Measurements from ENCODE around the gene TASP1.

Gene TASP1

DNA sequence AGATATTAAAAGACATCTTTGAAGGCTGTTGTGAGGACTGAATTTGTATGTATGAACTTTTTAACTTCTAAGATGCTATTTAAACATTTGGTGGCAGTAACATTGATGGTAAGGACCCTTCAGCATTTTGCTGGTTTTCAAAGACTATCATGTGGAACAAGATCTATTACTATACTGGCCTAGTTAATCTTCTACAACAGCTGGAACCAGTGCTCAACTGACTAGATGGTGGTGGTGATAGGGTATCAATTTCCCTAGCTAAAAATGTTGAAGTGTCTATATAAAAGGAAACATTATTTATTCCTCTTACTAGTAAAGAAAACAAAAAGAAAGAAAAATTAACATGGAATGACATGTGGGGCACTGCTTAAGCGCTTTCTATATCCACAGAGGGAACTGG lies 195.7 kb downstream of the TASP1 start:
- DNase-seq (ENCODE audit: low read depth in 2 of 2) = no peak

DNA sequence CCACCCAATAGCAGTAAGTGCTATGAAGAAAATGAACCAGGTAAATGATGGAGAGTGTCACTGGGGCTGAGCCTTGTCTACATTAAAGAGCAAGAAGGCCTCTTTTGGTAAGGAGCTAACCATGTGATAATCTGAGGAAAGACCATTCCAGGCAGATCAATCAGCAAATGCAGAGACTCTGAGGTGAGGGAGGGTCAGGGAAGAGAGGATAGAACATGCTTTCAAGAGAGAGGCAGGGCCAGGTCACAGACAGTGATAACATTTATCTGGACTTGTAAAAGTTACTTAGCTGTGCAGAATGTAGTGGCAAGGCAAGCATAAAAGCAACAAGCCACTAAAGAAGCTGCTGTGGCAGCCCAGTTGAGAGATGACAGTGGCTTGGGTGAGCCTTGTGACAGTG lies 197.3 kb downstream of the TASP1 start:
- no peak for DNase-seq (ENCODE audit: low read depth in 2 of 2)

DNA sequence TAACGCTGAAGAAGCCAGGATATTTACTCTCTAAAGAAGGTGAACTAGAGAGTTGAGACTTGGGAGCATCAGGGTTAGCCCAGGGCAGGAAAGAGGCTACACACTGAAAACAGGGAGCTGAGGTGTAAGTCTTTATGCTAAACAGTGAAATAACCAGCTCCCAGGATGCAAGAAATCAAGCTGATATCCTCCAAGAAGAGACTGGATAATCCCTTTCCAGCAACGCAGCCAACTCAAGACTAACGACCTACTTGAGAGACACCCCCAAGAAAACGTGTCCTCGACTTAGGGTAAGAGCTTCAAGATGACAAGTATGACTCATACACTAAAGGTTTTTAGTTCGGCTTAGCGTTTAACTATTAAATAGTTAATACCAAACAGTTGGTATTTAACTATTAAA lies 202.2 kb downstream of the TASP1 start:
- DNase-seq (ENCODE audit: low read depth in 2 of 2) = no peak

DNA sequence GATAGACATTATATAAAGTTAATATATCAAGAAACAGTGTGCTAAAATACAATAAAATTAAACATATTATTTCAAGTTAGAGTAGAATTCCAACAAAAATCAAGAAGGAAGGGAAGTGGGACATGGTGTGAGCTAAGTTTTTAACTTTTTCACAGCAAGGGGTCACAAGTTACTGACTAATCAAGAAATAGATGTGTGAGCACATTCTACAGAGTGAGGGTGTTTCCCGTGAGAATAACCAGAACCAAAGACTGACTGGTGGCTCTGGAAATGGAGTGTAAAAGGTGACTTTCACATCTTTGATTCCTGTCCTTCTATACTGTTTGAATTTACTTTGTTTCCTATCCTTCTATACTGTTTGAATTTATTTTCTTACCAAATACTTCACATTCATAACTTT lies 206.6 kb downstream of the TASP1 start:
- no peak for DNase-seq (ENCODE audit: low read depth in 2 of 2)

DNA sequence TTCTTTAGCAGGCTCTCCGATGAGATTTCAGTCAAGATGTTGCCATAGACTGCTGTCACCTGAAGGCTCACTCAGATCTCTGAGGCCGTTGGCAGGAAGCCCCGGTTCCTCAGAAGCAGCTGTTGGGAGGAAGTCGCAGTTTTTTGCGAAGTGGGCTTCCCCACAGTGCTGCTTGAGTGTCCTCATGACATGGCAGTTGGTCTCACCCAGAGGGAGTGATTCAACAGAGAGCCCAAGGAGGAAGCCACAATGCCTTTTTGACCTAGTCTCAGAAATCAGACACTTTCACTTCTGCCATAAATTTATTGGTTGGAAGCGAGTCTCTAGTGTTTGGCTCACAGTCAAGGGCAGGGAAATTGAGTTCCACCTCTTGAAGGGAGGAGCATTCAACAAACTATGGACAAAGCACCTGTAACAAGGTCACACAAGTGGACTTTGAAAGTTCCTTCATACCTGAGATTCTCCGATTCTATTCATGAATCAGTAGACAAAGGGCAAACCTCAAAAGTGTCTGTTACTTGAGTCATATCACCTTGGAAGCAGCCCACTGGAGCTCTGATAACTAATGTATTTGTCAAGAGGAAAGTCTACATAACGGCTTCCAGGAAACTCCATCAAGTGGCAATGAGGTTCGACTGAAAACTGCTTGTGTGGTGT lies 208.3 kb downstream of the TASP1 start:
- no peak for DNase-seq (ENCODE audit: low read depth in 2 of 2)

DNA sequence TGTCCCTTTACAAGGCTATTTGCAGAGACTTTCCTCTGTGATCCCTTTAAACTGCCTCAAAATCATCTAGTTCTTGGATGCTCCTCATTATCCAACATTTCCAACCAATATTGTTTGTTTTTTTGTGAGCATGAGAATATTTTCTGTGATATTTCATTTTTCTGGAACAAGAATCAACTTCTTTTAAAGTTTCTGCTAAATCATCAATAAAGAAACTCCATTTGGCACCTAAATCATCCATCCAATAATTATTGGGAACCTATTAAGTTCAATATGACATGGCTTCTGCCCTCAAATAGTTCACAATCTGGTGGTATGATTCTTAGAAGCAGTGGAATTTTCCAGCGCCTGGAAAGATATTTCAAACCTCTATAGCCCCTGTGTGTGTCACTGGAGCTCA lies 210.0 kb downstream of the TASP1 start:
- no peak for DNase-seq (ENCODE audit: low read depth in 2 of 2)

DNA sequence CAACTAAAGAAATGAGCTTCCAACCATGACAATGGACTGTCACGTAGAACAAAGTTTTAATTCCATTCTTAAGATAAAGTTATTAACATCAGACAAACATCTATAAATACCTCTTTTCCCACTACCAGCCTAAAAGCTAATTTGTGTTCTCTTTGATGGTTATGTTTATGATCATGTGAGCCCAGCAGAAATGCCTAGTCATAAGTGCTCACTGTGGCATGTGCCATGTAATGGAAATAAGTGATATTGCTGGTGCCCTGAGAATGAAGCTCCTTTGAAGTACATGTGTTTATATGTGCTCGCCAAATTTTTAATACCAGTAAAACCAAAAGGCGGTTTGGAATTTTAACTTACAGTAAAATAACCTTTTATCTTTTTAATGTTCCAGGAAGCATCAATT lies 211.9 kb downstream of the TASP1 start:
- DNase-seq (ENCODE audit: low read depth in 2 of 2) = no peak

DNA sequence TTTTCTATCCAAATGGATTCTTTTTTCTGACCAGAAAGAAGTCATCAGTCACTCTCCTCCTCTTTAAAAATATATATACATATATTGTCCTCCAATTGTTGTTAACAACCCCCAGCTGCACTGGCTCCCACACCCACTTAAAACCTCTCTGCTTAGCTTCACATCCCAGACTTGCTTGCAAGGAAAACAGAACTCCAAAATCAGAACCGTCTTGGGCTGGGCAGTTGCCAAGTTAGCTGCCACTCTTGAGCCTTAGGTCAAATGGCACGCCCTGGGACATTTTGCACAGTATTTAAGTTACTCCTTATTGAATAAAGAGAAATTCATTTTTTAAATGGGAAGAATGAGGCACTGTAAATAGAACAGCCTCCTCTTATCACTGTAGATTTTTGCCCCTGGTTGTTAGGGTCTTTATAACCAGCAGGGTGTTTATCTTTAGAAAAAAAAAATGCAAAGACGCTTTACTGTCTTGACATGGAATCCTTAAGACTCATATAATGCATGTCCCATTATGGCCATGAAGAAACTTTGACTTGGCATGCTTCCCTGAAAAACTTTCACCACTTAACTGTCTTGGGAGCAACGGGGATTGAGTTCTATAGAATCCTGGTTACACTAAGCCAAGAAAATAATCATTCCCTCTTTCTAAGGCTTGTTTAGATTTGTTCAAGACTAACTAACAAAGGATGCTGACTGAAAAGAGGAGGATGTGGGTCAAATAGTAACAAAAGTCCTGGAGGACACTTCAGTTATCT lies 213.2 kb downstream of the TASP1 start:
- no peak for DNase-seq (ENCODE audit: low read depth in 2 of 2)

DNA sequence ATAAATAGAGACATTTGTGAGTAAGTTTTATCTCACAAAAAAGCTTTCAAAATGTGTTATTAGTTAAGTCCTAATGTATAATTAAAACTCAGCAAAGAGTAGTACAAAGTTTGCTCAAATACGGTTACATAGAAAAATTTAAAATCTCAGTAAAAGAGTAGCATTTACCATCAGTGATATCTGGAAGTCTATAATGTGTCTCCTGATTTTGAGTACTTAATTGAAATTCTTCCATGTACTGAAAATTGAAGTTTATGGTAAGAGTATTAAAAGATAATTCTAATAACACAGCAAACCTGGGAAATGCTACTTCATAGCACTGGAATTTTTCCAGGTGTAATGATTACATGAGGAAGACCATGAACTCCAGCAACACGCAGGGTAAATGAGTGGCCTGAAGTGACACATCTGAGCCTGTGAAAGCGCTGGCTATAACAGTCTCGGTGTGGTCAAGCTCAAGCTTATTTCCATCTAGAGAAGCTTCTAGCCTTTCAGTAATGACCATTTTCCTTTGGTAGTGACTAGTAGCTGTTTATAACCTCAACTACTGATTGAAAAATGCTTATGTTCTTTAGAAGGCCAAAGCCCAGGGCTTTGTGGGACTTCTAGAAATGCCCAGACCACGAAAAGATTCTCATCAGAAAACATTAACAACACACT lies 214.4 kb downstream of the TASP1 start:
- DNase-seq (ENCODE audit: low read depth in 2 of 2) = no peak

DNA sequence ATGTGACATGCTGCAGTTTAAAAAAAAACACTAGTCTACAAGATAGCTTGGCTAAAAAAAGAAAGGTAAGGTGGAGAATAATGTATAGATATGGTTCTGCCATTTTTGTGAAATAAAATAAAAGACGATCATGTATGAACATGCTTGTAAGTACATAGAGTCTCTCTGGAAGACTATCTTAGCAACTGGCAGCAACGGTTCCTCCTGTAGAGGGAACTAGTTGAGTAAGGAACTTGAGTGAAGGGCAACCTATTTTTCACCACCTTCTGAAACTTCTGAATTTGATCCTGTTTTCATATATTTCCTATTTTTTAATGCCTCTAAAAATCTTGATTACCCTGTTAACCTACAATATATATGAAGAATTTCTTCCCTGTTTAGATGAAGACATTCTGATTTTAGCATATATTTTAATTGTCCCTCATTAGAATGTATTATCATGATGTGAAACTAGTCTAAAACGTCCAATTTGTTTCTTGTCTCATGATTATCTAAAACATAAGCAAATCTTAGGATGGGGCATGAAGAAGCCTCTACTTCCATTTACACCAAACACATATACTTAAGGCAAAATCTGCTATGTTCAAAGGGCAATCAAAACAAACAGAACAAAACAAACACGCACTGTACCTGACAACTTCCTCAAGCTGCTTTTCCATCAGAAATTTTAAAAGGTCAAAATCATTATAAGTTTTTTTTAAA lies 215.1 kb downstream of the TASP1 start:
- no peak for DNase-seq (ENCODE audit: low read depth in 2 of 2)

DNA sequence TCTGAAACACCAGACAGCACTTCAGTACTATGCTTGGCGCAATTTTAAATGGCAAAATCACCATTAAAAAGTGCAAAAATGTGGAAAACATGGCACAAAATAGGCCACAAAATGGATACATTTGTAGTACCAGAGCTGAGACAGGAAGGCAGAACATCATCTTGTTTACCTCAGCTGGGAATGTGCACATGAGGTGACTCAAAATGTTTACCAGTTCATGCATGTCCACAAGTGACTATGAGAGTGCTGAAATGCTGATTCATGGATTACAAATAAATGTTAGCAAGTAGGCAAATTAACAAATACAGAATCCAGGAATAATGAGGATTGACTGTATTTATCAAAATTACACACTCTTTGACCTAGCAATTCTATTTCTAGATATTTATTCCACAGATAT lies 216.1 kb downstream of the TASP1 start:
- no peak for DNase-seq (ENCODE audit: low read depth in 2 of 2)

DNA sequence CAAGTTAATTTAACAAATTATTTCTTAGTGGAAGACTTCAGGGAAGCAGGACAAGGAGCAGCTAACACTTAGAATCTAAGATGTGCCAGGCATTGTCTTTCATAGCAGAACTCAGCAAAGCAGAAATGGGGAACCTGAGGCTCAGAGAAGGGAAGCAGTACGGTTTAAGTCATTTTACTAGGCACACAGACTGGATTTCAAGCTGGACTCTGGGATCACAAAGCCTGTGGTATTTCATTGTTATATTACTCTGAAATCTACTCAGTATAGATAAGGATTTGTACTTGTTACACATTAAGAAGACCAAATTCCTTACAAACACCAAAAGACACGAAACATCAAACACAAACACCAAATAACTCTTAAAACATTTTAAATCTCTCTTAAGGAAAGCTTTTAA lies 218.1 kb downstream of the TASP1 start:
- DNase-seq (ENCODE audit: low read depth in 2 of 2) = no peak

DNA sequence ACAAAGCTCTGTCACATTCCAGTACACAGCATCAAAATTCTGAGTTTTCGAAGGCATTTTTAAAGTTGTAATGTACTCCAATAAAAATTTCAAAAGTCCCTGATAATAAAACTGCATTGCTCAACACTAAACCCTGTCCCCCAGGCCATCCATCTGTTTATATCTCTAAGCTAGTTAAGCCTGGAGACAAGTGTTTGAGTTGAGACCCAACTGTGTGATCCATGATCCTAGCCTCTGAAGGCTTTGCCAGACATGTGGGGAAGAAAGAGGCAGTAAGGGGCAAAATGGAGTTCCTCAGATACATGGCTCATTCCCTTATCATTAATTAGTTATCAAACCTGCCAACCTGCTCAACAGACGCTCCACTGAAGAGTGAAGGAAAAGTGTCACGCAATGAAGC lies 219.3 kb downstream of the TASP1 start:
- no peak for DNase-seq (ENCODE audit: low read depth in 2 of 2)

DNA sequence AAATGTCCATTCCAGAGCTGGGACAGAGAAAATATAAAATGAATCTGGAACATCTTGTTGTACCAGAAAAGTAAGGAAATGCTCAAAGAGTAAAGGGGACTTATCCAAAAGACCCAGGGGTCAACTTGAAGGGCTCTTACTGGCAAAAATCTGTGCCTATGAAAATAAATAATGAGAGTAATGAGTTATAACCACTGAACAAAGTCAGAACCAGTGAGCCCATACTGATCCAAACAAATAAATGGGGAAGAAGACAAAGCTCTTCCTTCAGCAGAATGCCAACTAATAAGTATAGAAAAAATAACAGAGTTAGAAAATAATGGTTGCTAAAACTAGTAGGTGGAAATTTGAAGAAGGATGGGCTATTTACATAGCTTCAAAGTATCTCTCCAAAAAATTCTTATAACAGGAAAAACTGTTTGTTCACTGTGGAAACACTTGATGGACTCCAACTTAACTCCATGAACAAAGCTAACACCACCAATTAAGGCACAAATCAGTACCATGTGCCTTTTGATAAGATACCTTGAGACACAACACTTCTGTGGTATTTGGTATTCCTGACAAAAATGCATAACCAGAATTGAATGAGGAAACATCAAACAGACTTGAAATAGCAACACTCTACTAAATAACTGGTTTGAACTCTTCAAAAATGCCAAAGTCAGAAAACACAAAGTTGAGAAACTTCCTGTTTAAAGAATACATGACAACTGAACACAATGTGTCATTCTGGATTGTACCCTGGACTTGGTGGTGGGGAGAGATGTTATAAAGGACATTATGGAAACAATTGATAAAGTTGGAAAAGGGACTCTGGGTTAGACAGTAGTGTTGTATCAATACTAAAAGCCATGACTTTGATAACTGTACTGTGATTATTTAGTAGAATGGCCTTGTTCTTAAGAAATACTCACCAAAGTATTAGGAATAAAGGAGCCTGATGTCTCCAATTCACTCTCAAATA lies 220.2 kb downstream of the TASP1 start:
- DNase-seq (ENCODE audit: low read depth in 2 of 2) = no peak

DNA sequence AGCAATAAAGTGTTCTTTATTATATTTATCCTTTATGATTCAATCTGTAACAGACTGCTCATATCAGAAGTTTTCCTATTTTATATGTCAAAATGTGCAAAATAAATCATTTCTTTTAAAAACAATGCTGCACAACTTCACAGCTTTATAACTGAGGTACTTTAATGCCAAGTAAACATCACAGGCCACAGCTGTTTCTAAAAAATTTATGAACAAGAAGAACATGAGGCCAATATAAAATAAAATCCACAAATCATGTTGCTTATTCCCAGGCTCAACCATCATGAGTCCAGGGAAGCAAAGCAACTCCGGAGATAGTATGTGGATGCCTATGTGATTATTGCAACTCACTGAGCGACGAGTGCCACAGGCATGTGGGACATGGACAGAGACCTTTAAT lies 222.2 kb downstream of the TASP1 start:
- DNase-seq (ENCODE audit: low read depth in 2 of 2) = no peak

DNA sequence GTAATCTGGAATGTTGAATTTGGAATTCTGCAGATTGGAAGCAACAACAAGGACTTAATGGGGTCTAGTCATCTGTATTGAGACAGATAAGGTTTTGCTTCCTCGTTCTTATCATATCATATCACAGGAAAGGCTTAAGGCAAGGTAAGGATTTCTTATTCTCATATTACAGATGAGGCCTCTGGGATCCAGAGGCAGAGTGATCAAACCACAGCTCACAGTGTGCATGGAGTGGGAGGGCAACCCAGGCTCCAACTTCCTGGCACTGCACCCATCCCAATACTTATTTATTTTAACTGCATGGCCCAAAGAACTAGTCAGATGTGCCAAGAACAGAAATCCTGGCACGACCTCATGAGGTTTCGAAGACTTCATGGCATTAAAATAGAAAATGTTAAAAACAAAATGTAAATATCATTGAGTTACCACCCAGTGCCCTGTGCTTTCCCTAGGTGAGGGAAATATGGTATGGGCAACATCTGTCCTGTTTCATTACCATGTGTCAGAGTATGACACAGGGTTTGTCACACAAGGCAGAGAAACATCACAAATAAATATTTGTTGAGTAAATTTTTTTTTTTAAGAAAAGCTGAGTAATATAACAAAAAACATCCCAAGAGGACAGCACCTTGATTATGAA lies 225.8 kb downstream of the TASP1 start:
- no peak for DNase-seq (ENCODE audit: low read depth in 2 of 2)

DNA sequence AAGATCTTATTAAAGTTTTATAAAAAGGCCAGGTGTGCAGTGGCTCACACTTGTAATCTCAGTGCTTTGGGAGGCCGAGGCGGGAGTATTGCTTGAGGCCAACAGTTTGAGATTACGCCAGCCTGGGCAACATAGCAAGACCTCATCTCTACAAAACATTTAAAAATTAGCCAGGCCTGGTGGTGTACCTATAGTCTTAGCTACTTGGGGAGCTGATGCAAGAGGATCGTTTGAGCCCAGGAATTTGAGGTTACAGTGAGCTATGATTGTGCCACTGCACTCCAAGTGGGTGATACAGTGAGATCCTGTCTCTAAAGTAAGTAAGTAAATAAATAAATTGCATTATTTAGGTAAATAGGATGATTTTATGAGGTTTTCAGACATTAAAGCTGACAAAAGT lies 234.4 kb downstream of the TASP1 start:
- DNase-seq (ENCODE audit: low read depth in 2 of 2) = no peak

DNA sequence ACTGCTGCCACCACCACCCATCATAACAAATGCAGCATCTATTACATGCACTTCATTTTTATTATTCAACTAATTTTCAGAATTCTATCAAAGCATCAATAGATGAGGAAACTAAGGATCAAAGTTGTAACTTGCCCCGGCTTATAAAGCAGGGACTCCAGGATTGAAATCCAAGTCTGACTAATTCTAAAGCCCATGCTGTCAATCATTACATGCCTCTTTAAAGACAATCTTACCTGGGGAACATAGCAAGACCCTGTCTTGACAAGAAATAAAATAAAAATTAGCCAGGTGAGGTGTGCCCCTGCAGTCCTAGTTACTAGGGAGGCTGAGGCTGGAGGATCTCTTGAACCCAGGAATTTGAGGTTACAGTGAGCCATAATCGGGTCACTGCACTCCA lies 235.3 kb downstream of the TASP1 start:
- no peak for DNase-seq (ENCODE audit: low read depth in 2 of 2)

DNA sequence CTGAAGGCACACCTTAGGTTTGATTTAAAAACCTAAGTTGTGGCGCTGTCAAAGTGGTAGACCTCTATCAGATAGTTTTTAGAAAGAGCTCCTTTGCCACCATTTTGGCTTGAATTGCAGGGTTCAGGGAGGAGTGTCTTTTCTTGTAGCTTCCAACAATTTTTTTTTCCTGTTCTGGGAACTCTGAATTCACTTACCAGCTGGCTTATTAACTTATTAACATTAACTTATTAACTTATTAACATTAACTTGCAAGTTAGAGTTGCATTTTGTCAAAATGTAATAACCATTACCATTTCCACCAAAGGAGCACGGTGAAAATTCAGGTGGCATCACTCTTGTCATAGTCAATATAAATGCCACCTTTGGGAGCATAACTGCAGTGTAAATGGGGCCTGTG lies 235.7 kb downstream of the TASP1 start:
- no peak for DNase-seq (ENCODE audit: low read depth in 2 of 2)

DNA sequence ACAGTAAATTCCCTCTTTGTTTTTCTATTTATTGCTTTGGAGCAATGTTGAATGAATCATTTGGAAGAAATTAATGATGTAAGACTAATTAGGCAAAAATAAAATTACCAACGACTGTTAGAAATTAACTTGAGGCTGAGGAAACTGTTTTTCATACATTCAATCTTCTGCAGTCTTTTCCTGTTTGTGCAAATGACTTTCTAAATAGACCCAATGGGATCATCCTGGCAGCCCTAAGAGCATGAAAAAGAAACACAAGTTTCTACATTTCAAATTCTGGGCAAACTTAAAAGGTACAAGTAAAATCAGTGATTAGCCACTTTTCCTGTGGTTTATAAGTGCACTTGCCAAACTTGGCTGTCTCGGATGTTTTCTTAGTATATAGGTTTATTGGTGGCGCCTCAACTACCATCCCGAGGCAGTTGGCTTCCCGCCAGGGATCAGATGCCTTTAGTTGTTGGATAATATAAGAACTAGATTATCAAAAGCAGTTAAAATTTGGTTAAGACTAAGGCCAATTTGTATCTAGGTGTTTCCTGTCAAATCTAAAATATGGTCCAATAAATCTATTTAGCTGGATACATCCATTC lies 236.5 kb downstream of the TASP1 start:
- DNase-seq (ENCODE audit: low read depth in 2 of 2) = no peak

DNA sequence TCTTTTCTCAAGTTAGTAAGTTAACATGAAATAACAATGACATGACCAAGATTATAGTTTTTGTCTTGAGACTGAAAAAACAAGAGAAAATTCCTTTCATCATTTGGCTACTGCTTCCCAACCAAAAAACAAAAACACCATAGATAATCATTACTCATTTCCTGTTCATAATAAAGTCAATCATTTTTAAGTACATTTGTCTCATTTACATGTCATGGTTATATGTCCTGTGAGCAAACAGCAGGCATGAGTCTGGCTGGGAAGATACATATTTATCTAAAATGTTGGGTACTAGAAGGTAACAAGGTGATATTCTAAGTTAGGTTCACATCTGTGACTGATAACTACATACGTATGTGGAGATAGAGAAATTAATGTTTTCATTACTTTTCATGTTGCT lies 237.1 kb downstream of the TASP1 start:
- DNase-seq (ENCODE audit: low read depth in 2 of 2) = no peak

Data from stimulated activated CD8-positive, alpha-beta memory T cell treated with anti-CD3 and anti-CD28 coated beads, Interleukin-15, amount 100 ng/mL, for 4 hours (primary cell).